GM12878 (cell line): Measurements from ENCODE around the gene RHBDD3. TPM values are rescaled to one million over a fixed set of nuclear protein-coding genes. Genes with fewer than 3 reads are reported as not detected.

Experiments
- ATAC-seq: fragments of 200-7000 bp; cut with Tn5 transposase; 3 replicates; pipeline ENCODE4 v1.9.1; 2020; ENCODE audit warnings: mild to moderate bottlenecking, moderate library complexity
- BruUV-seq: library from RNA; stranded (reverse); fragments of 400-500 nt; replicated peaks from 2 replicates; lab custom pipeline; 2021; lab: Mats Ljungman, UMichigan
- CTCF ChIA-PET: fragments of 300-600 bp; sonication (Branson Sonifier 250); formaldehyde crosslinking; extraction: SDS; loops from one replicate; lab custom pipeline; 2021; ENCODE audit warnings: inconsistent platforms; lab: Yijun Ruan, JAX
- POLR2A ChIA-PET: fragments of 350-600 bp; formaldehyde crosslinking; extraction: SDS; loops from one replicate; lab custom pipeline; 2021; ENCODE audit warnings: inconsistent platforms; lab: Charles Lee
- RAD21 ChIA-PET: fragments of 300-600 bp; sonication (Branson Sonifier 250); formaldehyde crosslinking; loops from one replicate; lab custom pipeline; 2023; ENCODE audit warnings: antibody characterized with exemption; ENCODE audit not compliant: unreplicated experiment; lab: Charles Lee
- SMC1A ChIA-PET: fragments of 300-600 bp; sonication (Branson Sonifier 250); formaldehyde crosslinking; loops from one replicate; lab custom pipeline; 2023; ENCODE audit not compliant: unreplicated experiment, uncharacterized antibody; lab: Charles Lee
- DNase-seq: peaks from one replicate; pipeline ENCODE4 v3.0.0-alpha.2; 2011; ENCODE audit warnings: low read depth, low spot score
- FAIRE-seq: peaks from 3 replicates; lab custom pipeline; 2011; peaks lifted over from hg19 to GRCh38; lab: Jason Lieb, UNC
- H2AFZ ChIP-seq: 2 replicates; pipeline ENCODE4 v1.6.0; 2011; ENCODE audit warnings: low read depth, low read length, control low read depth; ENCODE audit not compliant: control insufficient read depth
- H3K27ac ChIP-seq: 2 replicates; pipeline ENCODE4 v1.5.1; 2011; ENCODE audit warnings: control low read depth; ENCODE audit not compliant: control insufficient read depth, insufficient read depth
- H3K27me3 ChIP-seq, 2 experiments: replicated peaks in 1 of 2; 2 replicates each; pipeline versions ENCODE4 v1.6.0 to v1.6.1; 2011; ENCODE audit warnings: low read length in 1 of 2; ENCODE audit not compliant: control insufficient read depth in 2 of 2, insufficient read depth in 2 of 2
- H3K36me3 ChIP-seq, 2 experiments: 2 replicates each; pipeline ENCODE4 v1.5.1; 2011; ENCODE audit warnings: low read length in 1 of 2; ENCODE audit not compliant: control insufficient read depth in 2 of 2, insufficient read depth in 2 of 2
- H3K4me1 ChIP-seq: 2 replicates; pipeline ENCODE4 v1.6.1; 2011; ENCODE audit warnings: mild to moderate bottlenecking, low read length, moderate library complexity, mixed read lengths; ENCODE audit not compliant: control insufficient read depth, insufficient read depth
- H3K4me2 ChIP-seq: 2 replicates; pipeline ENCODE4 v1.6.0; 2011; ENCODE audit warnings: control low read depth; ENCODE audit not compliant: control insufficient read depth, insufficient read depth
- H3K4me3 ChIP-seq: fragments of 200-600 bp; sonication (generic); 2 replicates; pipeline ENCODE4 v1.5.1; 2016
- H3K79me2 ChIP-seq: 2 replicates; pipeline ENCODE4 v1.6.0; 2011; ENCODE audit warnings: low read length; ENCODE audit not compliant: control insufficient read depth, insufficient read depth
- H3K9ac ChIP-seq: 2 replicates; pipeline ENCODE4 v1.8.0; 2011; ENCODE audit warnings: low read length, control low read depth, mixed read lengths; ENCODE audit not compliant: control insufficient read depth, insufficient read depth
- H3K9me3 ChIP-seq: replicated peaks from 3 replicates; pipeline ENCODE4 v1.5.1; 2011; ENCODE audit warnings: mild to moderate bottlenecking, low read length; ENCODE audit not compliant: control insufficient read depth, insufficient read depth
- H4K20me1 ChIP-seq: 2 replicates; pipeline ENCODE4 v1.6.0; 2011; ENCODE audit not compliant: control insufficient read depth, insufficient read depth
- ATF7 ChIP-seq: fragments of 450-650 bp; IDR thresholded peaks from 2 replicates; pipeline ENCODE4 v1.6.1; 2016; ENCODE audit warnings: low read depth, mild to moderate bottlenecking
- CREM ChIP-seq: IDR thresholded peaks from 2 replicates; pipeline ENCODE4 v1.6.1; 2014; ENCODE audit warnings: antibody characterized with exemption, low read depth
- GABPA ChIP-seq: IDR thresholded peaks from 2 replicates; pipeline ENCODE4 v1.6.1; 2014; ENCODE audit warnings: antibody characterized with exemption, low read depth, mild to moderate bottlenecking, inconsistent platforms
- HDAC6 ChIP-seq: fragments of 200-600 bp; sonication (generic); IDR thresholded peaks from one replicate; pipeline ENCODE4 v1.8.0; 2017; ENCODE audit warnings: antibody characterized with exemption; ENCODE audit not compliant: unreplicated experiment
- KAT2A ChIP-seq: conservative IDR thresholded peaks from 2 replicates; pipeline ENCODE4 v1.6.1; 2011; ENCODE audit warnings: low read depth, low read length; ENCODE audit not compliant: control insufficient read depth
- MTA3 ChIP-seq: IDR thresholded peaks from 2 replicates; pipeline ENCODE4 v1.6.1; 2012; ENCODE audit warnings: low read length, inconsistent platforms, borderline replicate concordance
- SIX5 ChIP-seq: IDR thresholded peaks from 2 replicates; pipeline ENCODE4 v1.6.1; 2011; ENCODE audit warnings: mild to moderate bottlenecking, low read depth, low read length, moderate library complexity; ENCODE audit not compliant: severe bottlenecking
- SP1 ChIP-seq: IDR thresholded peaks from one replicate; pipeline ENCODE4 v1.6.1; 2011; ENCODE audit warnings: low read depth, low read length
- YY1 ChIP-seq: IDR thresholded peaks from 2 replicates; pipeline ENCODE4 v1.6.1; 2011; ENCODE audit warnings: low read depth, mild to moderate bottlenecking, low read length
- ZZZ3 ChIP-seq: IDR thresholded peaks from 2 replicates; pipeline ENCODE4 v1.6.1; 2011; ENCODE audit warnings: low read depth; ENCODE audit not compliant: control insufficient read depth, insufficient read length
- WGBS: methylation state at CpG from one replicate; pipeline ENCODE4 v1.1.6; 2016; ENCODE audit warnings: low lambda C conversion rate; ENCODE audit not compliant: insufficient replicate concordance, insufficient coverage; ENCODE audit errors: missing lambda C conversion rate; 5-methylcytosine and 5-hydroxymethylcytosine counted together
- in situ Hi-C: fragments of 300-500 bp; cut with MboI; formaldehyde crosslinking; loops from 9 replicates; pipeline ENCODE4 v1.14.3; 2018; ENCODE audit warnings: mixed read lengths
- intact Hi-C: fragments of 100-400 bp; cut with micrococcal nuclease; formaldehyde crosslinking; loops from one replicate; pipeline ENCODE4 v1.14.2; 2022; ENCODE audit not compliant: unreplicated experiment
- polyA plus RNA-seq, 11 experiments: library from polyadenylated mRNA; depleted of rRNA in 4 of 11; unstranded in 6 of 11; stranded (reverse) in 5 of 11; fragments of >200 nt; fragmentation: Nextera tagmentation in 4 of 11; fragmentation: Illumina TruSeq in 1 of 11; extraction: Ambion mirVana in 4 of 11; extraction: Trizol in 1 of 11; gene quantifications; 1 replicate in 1 of 11; 2 replicates in 10 of 11; pipeline versions ENCODE4 v1.2.1 to v1.2.3, GENCODE V29; 2011 to 2016; ENCODE audit warnings: inconsistent platforms in 2 of 11, missing spikeins in 2 of 11, low read depth in 1 of 11
- total RNA-seq, 4 experiments: library from RNA; depleted of rRNA in 3 of 4; stranded (reverse); fragments of >200 nt in 3 of 4; fragmentation: Illumina TruSeq in 1 of 4; extraction: Trizol in 1 of 4; gene quantifications; 2 replicates each; pipeline versions ENCODE4 v1.2.1 to v1.2.3, GENCODE V29; 2013 to 2021
- TF ChIP-seq, protein P1 (sequence below): fragments of 450-650 bp; IDR thresholded peaks from 2 replicates; pipeline ENCODE4 v1.6.1; 2016; ENCODE audit warnings: mild to moderate bottlenecking

RHBDD3 gene
- total and polyA plus RNA-seq, 10 of the 15 experiments (the other 5 are each of a cell fraction or from before 2014, with no cell fraction given): 0.27 to 41.2 (median 20.1) TPM

DNA sequence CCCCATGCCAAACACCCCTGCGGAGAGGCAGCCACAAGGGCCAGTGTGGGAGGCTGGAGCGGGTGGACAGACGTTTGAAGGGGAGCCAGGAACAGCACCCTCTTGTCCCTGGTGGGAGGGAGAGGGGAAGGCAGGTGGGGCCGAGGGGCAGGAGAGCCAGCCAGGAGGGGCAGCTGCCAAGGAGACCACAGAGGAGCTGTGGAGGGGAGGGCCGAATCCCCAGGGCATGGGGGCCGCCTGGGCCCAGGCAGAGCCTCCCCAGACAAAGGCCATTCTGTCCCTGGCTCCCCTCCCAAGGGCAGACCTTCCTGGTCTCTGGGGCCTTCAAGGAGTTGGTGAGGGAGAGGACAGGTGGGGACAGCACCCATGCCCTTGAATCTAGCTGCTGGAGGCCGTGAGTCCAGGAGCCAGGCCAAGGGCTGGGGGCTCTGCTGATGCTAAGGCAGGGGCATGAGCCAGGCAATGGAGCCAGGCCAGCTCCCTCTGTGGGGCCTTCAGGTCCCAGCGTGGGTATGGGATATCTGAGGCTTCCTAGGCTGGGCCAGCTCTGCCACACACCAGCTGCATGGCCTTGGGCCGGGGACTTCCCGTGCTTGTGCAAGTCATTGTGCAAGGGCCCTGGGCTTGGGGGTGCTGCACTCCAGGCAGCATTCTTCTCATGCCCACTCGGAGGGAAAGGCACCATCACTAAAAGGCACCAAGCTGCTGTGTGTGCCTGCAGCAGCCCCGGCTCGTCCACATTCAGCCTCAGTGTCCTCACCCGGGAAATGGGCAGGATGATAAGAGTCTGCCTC is 50.7 kb downstream of the RHBDD3 start:
- Histone ChIP-seq H3K4me3 (no peak overlapping the region), H3K4me2 (no peak overlapping the region), H3K79me2 (no peaks in the 10 kb centered on the region), H4K20me1 (no peaks in the 10 kb centered on the region), H3K4me1 (peaks cover 6% of the 10 kb centered on the region), H3K27ac (no peak overlapping the region), H3K36me3 (peaks cover 0 to 9% of the 10 kb centered on the region in 2 experiments; a peak in 2 of 4 replicates), H3K27me3 (no peaks in the 10 kb centered on the region), H2AFZ (no peak overlapping the region), H3K9me3 (no peaks in the 10 kb centered on the region), H3K9ac (no peak overlapping the region)
- RAD21 ChIA-PET: interaction anchor here (1.2 to 2.3 kb wide), 3 partner anchors 11 to 63 kb away, joined by 3 to 7 read pairs (median 6); partner anchors contain the start of gene EMID1
- DNase-seq (no peak), FAIRE-seq (no peak), ATAC-seq (peak; percentile 41)
- no TSS peak for BruUV-seq
- SMC1A ChIA-PET: interaction anchor here (1.1 to 2.5 kb wide), 3 partner anchors 11 to 31 kb away, joined by 3 to 8 read pairs (median 4); partner anchors contain the start of gene EMID1
- POLR2A ChIA-PET: interaction anchor here (0.7 to 1.5 kb wide), 2 partner anchors 13 to 40 kb away, joined by 3 to 7 read pairs; no protein-coding TSS in a partner anchor
- 50% methylated on average over 13 of the region's 14 CpGs for WGBS
- CTCF ChIA-PET: interaction anchor here (0.7 to 1.5 kb wide), 3 partner anchors 12 to 27 kb away, joined by 3 to 4 read pairs (median 3); no protein-coding TSS in a partner anchor
- in situ Hi-C loops (no loop called here), intact Hi-C loops (no loop called here)
- TF ChIP-seq SP1 (no peak), HDAC6 (no peak), MTA3 (no peak), SIX5 (no peak), CREM (no peak), ATF7 (no peak), YY1 (no peak), ZZZ3 (no peak), GABPA (no peak), KAT2A (no peak)
- TF ChIP-seq, protein P1, sequence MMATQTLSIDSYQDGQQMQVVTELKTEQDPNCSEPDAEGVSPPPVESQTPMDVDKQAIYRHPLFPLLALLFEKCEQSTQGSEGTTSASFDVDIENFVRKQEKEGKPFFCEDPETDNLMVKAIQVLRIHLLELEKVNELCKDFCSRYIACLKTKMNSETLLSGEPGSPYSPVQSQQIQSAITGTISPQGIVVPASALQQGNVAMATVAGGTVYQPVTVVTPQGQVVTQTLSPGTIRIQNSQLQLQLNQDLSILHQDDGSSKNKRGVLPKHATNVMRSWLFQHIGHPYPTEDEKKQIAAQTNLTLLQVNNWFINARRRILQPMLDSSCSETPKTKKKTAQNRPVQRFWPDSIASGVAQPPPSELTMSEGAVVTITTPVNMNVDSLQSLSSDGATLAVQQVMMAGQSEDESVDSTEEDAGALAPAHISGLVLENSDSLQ: no peak
